Esophagus squamous epithelium (tissue), 4 donors: ENCODE results near the gene RBFOX1.

Experiments
- POLR2A ChIP-seq, 4 donors: fragments of 450-650 bp; IDR thresholded peaks; one replicate each; pipeline ENCODE4 v1.6.1; 2017; ENCODE audit warnings: antibody characterized with exemption in 4 of 4, mild to moderate bottlenecking in 4 of 4, moderate library complexity in 3 of 4
- TF ChIP-seq, protein P1 (sequence below), 6 experiments: fragments of 450-650 bp in 4 of 6; fragments of 200-600 bp in 2 of 6; sonication (generic) in 2 of 6; IDR thresholded peaks; one replicate each; pipeline ENCODE4 v1.5.1; 2016 to 2019; ENCODE audit warnings: antibody characterized with exemption in 6 of 6, mild to moderate bottlenecking in 4 of 6, moderate library complexity in 4 of 6

DNA sequence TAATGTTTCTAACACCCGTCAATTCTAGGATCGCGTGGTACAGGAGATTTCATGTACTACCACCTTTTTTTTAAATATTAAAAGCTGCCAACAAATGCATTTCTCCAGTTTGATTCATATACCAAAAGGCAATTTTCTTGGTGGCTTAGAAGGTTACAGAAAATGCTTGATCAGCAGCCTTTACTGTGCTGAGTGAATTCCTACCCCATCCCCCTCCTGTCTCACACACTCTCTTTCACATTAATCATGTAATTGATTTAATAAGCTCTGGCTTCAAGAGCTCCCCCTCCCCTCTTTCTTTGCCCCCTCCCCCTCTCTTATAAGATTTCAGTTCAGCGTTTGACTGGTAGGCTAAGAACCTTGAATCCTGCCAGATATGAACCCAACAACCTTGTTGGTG, 110.5 kb downstream of the RBFOX1 start:
- TF ChIP-seq POLR2A (IDR thresholded peaks at IDR 0.05), result no peak
- TF ChIP-seq, protein P1, sequence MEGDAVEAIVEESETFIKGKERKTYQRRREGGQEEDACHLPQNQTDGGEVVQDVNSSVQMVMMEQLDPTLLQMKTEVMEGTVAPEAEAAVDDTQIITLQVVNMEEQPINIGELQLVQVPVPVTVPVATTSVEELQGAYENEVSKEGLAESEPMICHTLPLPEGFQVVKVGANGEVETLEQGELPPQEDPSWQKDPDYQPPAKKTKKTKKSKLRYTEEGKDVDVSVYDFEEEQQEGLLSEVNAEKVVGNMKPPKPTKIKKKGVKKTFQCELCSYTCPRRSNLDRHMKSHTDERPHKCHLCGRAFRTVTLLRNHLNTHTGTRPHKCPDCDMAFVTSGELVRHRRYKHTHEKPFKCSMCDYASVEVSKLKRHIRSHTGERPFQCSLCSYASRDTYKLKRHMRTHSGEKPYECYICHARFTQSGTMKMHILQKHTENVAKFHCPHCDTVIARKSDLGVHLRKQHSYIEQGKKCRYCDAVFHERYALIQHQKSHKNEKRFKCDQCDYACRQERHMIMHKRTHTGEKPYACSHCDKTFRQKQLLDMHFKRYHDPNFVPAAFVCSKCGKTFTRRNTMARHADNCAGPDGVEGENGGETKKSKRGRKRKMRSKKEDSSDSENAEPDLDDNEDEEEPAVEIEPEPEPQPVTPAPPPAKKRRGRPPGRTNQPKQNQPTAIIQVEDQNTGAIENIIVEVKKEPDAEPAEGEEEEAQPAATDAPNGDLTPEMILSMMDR (IDR thresholded peaks at IDR 0.05), result no peak
